ENCODE data around the gene MTSS2.

MTSS2 gene, protein sequence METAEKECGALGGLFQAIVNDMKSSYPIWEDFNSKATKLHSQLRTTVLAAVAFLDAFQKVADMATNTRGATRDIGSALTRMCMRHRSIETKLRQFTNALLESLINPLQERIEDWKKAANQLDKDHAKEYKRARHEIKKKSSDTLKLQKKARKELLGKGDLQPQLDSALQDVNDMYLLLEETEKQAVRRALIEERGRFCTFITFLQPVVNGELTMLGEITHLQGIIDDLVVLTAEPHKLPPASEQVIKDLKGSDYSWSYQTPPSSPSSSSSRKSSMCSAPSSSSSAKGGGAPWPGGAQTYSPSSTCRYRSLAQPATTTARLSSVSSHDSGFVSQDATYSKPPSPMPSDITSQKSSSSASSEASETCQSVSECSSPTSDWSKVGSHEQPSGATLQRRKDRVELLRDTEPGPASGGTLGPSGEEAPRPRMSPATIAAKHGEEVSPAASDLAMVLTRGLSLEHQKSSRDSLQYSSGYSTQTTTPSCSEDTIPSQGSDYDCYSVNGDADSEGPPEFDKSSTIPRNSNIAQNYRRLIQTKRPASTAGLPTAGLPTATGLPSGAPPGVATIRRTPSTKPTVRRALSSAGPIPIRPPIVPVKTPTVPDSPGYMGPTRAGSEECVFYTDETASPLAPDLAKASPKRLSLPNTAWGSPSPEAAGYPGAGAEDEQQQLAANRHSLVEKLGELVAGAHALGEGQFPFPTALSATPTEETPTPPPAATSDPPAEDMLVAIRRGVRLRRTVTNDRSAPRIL

DNA sequence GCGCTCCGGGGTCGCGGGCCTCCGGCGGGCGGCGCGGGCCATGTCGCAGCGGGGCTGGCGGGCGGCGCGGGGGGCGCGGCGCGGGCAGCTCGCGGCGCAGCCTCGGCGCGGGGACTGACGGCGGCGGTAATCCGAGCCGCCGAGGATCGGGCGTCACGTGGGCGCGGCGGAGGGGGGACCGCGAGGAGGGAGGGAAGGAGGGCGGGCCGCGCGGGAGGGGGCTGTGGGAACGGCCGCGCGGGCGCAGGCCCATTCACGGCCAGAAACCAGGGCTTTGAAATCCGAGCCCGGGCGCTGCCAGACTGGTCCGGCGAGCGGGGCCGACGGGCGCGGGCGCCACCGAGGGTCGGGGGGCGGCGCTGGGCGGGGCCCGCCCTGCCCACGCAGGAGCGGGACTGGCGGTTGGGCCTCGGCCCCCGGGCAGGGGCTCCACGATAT, at the start of gene MTSS2:
Gene MTSS2 (minus strand): TSS at position 116 of the 438 bp plus-strand sequence. CDS start 262 bp downstream, outside the sequence.
- DNase-seq = peak; percentile 55

DNA sequence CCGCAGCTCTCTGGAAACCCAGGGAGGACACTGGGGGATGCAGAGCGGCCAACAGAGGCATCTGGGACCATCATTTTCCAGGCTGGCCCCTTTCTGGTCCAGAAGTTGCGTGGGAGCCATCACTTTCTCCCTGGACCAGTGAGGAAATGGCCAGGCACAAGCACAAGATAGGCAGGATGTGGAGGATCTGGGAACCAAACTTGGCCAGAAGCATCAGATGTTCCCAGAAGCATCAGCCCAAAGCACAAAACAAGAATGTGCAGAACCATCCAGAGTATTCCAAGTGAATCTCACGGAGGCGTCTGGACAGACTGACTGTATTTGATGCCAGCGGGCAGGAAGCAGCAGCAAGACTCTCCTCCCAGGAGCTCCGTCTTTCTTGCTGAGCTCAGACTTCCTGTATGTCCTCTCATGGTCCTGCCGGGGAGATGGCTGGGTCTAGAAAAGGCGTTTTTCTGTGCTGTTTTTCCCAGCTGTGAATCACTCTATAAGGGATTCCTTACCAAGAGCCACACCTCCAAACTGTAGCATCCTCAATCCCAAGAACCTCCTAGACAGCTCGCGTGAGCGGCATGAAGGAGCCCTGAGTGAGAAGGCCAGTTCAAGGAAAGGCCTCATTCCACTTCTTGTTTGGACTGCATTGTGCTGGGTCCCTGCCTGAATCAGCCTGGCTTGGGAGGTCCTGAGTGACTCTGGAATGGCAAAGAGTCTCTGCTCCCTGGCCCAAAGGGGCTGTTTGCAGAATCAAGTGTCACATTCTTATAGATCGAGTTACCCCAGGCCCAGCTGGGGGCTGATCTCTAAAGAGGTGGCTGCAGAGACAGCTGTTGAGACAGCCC, 49.5 kb upstream of the MTSS2 start:
- no peak for DNase-seq

DNA sequence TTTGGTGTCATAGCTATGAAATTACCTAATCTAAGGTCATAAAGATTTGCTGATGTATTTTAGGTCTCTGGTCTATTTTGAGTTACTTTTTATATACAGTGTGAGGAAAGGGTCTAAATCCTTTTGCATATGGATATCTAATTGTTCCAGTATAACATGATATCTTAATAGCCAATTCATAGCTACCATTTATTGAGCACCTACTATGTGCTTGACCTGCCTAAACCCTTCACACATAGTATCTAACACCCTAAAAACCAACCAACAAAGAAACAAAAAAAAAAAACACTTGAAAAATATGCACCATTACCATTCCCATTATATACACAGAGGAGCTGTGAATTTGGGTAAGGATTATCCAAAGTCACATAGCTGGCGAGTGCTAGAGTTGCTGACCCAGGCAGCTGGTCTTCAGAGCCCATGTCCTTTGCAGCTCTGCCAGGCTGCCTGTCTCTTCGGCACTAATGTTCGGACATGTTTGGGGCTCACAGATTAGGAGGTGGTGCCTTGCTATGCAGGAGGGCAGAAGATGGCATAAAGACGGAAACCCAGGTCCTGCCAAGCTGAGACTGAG, 48.8 kb upstream of the MTSS2 start:
- no peak for DNase-seq

DNA sequence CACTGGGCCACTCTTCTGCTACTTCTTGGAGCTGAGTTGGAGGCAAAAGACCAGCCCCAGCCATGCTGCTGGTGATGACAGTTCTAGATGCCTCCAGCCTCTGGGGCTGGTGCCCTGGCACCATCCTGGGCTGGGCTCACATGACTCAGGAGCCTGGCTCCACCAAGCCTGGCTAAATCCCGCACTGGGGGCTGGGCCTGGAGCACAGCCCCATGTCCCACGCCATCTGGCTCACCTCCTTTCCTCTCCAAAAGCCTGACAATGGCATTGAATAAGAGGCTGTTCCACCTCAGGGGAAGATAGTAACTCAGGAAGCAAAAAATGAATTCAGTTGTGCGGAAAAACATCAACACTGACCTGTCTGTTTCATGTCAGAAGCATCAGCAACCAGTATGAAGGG, 45.1 kb upstream of the MTSS2 start:
- DNase-seq = no peak

DNA sequence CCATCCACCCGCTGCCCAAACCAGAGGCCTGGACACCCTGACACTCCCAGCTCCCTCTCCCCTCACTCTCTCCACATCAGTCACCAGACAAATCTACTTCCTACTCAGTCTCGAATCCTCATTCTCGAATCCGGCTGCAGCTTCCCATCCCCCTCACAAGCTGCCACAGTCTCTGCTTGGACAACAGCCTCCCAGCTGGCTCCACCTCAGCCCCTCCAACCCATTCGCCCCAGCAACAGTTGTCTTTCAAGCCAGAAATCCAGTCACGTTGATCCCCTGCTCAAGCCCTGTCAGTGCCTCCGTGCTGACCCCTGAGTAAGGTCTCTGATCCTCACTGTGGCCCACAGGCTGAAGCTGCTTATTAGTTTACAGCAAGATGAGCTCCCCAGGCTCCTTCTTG, 44.2 kb upstream of the MTSS2 start:
- no peak for DNase-seq

DNA sequence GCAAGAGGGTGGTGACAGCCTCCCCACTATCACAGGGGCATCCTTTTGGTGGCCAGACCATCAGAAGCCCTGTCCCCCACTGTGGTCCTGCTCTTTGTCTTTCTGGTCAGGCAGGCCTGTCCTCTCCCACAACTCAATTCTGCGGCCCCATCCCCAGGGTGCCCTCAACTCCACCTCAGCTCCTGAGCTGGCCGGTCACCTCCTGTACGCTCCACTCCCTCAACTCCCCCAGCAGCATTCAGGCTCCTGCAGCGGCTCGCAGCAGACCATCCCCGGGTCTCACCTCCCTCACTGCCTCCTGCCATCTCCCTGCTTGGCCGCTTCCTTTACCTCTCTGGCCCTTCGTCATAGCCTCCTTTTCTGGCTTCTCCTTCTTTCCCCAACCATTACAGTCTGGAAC, 43.4 kb upstream of the MTSS2 start:
- no peak for DNase-seq

DNA sequence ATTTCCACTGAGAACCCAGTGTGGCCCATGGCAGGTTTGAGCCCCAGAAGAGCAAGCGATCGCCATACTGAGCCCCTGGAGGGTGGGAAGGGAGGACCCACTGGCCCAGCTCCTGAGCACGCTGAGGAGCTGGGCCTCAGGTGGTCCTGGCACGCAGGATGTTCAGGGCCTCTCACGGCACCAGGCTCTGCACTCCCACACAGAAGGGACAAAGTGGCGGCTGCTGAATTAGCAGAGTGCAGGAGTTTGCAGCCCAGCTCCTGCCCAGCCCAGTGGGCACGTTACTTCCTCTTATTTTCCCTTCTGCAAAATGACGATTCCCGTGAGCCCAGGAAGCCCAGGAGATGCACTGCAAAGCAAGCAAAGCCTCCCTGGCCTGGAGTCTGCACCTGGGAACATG, 42.3 kb upstream of the MTSS2 start:
- DNase-seq = no peak

DNA sequence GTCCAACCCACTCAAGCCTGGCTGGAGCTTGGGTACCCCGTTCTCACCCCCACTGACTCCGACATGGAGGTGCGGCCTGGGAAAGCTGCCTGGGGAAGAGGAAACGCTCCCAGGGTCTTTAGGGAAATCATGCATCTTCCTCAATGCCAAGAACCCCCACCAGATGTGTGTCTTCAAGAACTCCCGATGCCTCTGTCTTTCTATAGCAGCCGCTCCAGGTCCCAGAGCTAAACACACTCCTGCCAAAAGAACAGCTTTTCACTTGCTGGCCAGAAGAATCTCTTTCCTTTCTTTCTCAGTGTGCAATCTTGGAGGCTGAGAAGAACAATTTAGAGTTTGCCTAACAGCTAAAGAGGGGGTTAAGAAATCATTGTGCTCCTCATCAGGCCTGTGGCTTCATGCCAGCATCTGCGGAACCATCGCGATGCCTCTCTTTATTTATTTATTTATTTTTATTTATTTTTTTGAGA, 41.1 kb upstream of the MTSS2 start:
- no peak for DNase-seq

DNA sequence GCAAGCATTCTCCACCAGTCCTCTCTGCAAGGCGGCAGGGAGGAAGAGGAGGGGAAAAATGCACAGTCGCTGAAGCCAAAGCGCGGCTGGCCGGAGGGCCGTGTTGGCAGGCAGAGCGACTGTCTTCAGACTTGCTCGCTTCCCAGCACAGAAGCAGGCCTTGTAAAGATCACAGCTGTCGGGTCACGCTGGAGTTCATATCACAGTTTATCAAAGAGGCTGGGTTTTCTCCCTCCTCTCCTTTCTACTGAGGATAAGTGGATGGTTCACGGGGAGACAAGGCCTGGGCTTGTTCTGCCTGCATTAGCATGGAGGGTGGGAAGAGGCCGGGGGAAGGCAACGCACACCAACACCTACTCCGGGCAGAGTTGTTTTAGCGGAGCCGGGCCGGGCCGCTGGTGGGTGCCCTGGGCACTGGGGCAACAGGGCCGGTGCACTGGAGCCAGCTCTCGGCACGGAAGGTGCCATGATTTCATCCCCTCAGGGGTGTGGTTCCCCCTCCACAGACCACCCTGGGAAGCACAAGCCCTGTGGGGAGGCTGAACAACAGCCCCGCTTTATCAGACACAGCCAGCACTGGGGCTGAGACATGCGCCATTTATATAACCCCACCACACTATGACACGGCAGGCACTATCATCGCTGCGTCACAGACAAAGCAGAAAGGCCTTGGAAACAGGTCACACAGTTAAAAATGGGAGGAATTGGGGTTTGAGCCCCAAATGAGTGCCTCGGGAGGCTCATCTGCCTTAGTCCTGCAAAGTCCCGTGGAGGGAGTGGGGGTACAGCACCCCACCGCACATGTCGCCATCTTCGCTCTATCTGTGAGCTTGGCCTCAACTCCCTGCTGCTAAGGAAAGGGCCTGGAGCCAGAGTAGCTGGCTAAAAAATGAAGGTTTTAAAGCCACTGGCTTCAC, 40.3 kb upstream of the MTSS2 start:
- DNase-seq = no peak

DNA sequence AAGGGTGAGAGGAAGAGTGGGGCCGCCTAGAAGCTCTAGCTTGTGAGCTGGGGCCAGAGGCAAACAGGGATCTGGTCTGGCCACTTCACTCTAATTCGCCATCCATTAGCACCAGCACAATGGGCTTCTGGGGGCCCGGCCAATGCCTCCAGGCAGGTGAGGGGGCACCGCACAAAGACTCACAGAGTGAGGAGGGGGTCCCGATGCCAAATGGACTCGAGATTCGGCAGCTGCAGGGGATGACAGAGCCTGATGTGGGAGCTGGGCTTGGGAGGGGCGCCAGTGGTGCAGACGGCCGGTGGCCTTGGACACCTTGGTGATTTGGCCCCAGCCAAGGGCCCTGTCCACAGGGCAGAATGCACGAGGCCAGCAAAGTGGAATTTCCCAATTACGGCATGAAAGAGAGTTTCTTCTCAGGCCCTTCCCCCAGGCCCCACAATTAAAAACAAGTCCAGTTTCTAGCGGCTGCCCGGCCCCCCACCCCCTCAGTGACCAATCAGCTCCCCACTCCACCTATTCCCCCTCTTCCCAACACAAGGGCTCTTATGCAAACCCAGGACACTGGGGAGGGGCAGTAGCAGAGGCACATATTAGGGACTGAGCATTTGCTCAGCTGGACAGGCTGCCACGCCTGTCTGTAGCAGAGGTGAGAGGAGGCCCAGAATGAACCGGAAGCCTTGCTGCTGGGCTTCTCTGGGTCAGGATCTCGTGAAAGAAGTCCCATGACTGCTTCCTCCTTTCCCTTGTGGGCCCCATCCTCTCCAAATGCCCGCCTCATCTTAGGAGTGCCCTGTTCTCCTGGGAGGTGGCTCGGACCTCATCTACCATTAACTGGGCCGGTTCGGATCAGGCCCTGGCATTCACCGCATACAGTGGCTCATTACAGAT, 39.4 kb upstream of the MTSS2 start:
- no peak for DNase-seq

DNA sequence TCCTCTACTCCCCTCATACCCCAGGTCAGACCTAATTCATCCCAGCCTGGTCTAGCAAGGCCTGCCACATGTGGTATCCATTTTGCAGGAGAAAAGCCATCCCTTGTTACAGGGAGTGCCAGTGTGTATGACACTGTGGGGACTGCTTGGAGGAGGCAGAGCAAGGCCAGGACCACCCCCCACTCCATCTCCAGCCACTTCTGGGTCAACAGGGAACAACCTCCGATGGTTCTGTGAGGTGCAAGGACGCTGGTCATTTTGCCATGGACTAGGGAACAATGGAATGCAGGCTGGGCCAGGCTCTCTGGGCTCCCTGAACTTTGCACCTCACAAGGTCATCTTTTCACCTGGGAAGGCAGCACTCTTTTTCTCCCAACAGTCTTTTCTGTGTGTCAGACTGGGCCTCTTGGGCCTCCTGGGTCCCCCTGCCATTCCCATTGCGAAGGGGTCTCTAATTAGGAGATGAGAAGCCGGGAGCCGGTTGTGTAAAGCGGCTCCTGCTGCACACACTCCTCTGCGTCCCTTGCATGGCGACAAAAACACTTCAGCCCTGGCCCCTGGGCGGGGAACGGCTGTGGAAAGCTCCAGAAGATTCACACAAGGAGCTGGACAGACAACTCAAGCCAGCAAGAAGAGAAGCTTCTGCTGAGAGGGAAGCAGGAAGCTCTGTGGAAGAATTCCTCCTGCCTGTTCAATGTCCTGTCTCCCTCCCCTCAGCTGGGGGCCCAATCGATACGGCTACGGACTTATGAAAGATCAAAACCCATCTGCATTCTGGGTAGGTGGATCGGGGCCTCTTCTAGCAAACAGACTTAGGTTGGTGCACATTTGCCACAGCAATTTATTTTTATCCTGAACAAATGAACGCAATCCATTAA, 38.5 kb upstream of the MTSS2 start:
- DNase-seq = no peak

DNA sequence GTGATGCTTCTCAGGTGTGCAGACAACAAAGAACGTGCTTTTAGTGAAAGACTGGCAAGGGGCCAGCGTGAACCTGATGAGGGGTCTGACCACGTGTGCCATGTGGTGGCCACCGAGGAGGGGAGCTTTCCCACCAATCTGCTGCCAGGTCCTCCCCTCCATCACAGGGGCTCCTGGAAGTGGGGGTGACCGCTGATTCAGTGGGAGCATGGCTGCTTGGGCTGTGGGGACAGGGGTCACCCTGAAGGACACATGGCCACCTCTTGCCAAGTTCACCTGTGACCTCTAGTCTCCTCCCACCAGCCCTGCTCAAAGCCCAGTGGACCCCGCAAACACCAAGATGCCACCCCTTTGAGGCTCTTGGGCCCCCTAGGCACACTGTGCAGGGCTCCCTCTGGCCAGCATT, 37.9 kb upstream of the MTSS2 start:
- DNase-seq = no peak

DNA sequence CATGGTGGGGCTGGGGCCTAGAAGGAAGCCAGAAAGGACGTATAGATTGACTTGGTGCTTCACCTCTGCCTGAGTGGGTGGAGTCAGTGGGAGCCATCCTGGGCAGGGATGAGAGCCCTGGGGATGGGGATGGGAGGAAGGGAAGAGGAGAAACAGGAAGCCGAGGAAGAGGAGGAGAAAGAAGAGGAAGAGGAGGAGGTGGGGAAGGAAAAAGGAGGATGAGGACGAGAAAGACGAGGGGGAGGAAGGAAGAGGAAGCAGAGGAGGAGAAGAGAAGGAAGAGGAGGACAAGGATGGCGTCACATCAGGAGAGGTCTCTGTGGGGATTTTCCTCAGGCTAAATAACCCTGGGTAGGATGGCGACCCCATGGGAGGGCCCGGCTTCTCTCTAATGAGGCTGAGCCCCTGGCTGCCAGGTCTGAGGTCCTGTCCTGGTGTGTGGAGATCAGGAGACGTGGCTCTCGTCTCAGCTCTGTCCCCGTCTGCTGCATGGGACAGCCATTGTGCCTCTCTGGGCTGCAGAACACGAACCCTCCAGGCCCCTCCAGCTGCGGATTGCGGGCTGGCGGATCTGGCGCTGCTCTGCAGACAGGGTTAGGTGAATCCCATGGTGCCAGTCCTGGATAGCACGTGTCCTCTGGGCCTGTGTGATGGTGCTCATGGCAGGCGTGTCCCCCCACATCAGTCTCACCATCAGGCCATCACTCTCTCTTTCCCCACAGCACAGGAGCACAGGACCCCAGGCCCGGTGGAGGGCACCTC, 35.5 kb upstream of the MTSS2 start:
- DNase-seq = no peak

DNA sequence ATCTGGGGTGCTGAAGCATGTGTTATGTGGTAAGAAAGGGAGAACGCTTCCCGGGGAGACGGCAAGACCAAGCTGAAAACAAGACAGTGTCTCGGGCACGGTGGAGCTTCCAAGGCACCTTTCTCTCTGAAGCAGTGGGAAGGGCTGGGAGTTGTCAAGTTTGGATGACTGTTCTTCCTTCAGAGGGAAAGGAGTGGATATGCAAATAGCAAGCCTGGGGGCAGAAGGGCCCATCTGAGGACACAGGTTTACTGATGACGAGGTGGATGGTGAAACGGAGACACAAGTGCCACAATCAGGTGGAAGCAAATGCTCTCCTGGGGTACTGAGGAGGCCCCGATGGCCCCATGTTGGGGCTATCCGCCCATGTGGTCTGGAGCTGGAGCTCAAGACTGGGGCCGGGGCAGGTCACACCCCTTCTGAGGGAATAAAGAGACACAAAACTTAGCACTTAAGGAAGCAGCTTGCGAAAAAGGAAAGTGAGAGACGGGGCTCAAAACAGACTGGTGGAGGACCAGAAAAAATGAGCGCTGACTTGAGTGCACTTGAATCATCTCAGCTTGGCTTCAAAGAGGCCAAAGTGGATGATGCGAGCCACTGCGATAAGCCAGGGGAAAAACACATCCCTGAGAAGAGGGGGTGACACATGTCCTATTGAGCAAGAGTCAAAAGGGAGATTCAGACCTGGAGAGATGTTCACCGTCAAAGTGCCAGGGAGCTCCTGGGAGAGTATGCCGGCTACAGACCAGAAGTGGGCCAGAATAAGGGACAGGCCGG, 34.8 kb upstream of the MTSS2 start:
- DNase-seq = no peak

DNA sequence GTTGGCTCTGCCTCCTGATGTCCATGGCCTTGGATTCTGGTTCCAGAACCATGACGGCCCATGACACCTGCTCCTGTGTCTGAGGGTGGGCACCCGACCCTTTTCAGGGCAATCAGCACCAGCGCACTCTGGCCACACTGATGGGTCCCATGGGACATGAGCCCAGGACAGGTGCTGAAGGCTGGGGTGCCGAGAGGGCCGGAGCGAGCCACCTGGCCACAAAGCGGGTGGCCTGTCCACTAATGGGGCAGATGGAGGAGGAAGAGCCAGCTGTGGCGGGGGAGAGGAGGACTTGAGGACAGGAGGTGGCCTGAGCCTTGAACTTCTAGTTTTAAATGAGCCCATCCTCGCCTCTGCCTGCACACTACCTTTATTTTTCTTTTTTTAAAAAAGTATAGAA, 31.2 kb upstream of the MTSS2 start:
- DNase-seq = no peak

DNA sequence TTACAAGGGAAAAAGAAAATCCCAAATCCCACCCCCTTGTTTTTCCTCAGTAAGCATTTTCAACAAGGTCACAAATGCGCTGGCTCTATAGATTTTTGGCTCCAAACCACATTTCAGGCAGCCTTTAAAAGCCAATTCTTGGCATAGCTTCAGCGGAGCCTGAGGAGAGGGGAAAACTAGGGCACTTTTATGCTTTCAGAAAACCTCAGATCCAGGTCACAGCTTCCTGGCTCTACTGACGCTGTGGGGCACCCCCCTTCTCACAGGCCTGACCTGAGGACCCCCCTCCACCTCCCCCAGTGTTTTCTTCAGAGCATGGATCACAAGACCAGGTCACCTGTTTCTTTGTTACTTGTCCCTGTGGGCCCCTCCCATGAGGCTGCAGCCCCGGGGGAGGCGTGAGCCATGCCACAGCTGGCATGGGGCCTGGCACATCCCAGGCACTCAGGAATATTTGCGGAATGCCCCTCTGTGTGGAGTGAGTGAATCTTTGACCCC, 30.1 kb upstream of the MTSS2 start:
- no peak for DNase-seq

DNA sequence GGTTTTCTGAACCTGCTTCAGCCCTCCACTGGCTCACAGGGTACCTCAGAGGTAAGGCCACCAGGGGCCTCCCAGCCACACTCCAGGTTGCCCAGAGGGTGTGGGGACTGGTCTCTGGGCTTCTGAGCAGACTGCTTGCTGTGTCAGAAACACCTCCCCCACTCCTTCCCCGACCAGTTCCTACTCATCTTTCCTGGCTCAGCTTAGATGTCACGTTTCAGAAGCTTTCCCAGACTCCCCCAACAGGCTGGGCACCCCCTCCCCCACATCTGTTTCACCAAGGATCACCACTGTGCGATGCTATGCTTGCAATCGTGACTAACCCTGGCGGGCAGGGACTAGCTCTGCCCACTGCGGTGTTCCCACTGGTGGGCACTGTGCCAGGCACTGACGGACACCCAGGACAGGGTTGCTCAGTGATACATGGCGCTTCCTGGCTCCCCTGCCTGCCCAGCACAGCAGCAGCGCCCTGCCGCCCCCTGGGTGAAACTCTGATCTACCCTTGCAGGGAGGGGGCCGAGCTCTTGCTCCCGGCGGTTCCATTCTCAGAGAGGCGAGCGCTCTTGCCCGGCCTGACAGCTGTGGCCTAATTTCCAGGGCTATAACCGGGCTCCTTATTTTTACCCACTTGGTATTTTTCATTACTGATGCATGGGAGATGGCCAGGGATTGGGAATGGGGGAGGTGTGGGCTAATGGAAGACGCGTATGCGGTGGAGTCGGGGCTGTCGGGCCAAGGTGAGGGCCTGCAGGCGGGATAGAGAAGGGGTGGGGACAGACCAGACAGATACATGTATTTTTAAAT, 29.4 kb upstream of the MTSS2 start:
- DNase-seq = no peak
